IMR-90 (cell line): ENCODE data around the gene DCHS2. TPM values are rescaled to one million over a fixed set of nuclear protein-coding genes. Genes with fewer than 3 reads are reported as not detected.

Source experiments
- ATAC-seq: fragments of 200-7000 bp; cut with Tn5 transposase; 2 replicates; pipeline ENCODE4 v1.9.1; 2020; ENCODE audit warnings: low read depth, mild to moderate bottlenecking, moderate library complexity
- BruUV-seq: library from RNA; stranded (reverse); fragments of 400-500 nt; replicated peaks from 2 replicates; lab custom pipeline; 2021; lab: Mats Ljungman, UMichigan
- CTCF ChIA-PET: fragments of 300-600 bp; formaldehyde crosslinking; extraction: SDS; loops from one replicate; lab custom pipeline; 2021; ENCODE audit warnings: antibody characterized with exemption; lab: Yijun Ruan, JAX
- POLR2A ChIA-PET: fragments of 300-600 bp; sonication (Branson Sonifier 250); formaldehyde crosslinking; loops from one replicate; lab custom pipeline; 2022; ENCODE audit warnings: antibody characterized with exemption; ENCODE audit not compliant: unreplicated experiment; lab: Charles Lee
- DNase-seq: peaks from one replicate; pipeline ENCODE4 v3.0.0; 2013
- H2AFZ ChIP-seq: replicated peaks from 2 replicates; pipeline ENCODE3; 2013; ENCODE audit warnings: low read length, mild to moderate bottlenecking; ENCODE audit not compliant: poor library complexity
- H2AK5ac ChIP-seq: 2 replicates; pipeline ENCODE4 v1.6.1; 2013; ENCODE audit warnings: low read depth, low read length, inconsistent platforms
- H2AK9ac ChIP-seq: replicated peaks from 2 replicates; pipeline ENCODE3; 2013; ENCODE audit warnings: mild to moderate bottlenecking, low read depth, low read length, moderate library complexity; ENCODE audit not compliant: poor library complexity
- H2BK120ac ChIP-seq: 2 replicates; pipeline ENCODE4 v1.6.1; 2013; ENCODE audit warnings: low read depth, low read length, inconsistent platforms
- H2BK15ac ChIP-seq: 3 replicates; pipeline ENCODE4 v1.6.1; 2013; ENCODE audit warnings: low read depth, low read length, inconsistent platforms
- H2BK20ac ChIP-seq: 2 replicates; pipeline ENCODE4 v1.6.1; 2013; ENCODE audit warnings: low read depth, mild to moderate bottlenecking, inconsistent platforms, low read length, moderate library complexity
- H2BK5ac ChIP-seq: 2 replicates; pipeline ENCODE4 v1.6.1; 2013; ENCODE audit warnings: mild to moderate bottlenecking, low read depth, low read length, inconsistent platforms; ENCODE audit not compliant: poor library complexity, severe bottlenecking
- H3K14ac ChIP-seq: replicated peaks from 2 replicates; pipeline ENCODE4 v1.6.1; 2013; ENCODE audit warnings: low read depth, low read length, inconsistent platforms
- H3K18ac ChIP-seq: 2 replicates; pipeline ENCODE4 v1.6.1; 2013; ENCODE audit warnings: low read depth, low read length, control low read depth
- H3K23ac ChIP-seq: 2 replicates; pipeline ENCODE4 v1.6.1; 2013; ENCODE audit warnings: low read depth, low read length, inconsistent platforms
- H3K27ac ChIP-seq: 2 replicates; pipeline ENCODE4 v1.5.1; 2013; ENCODE audit warnings: mild to moderate bottlenecking, control low read depth, low read length; ENCODE audit not compliant: insufficient read depth
- H3K27me3 ChIP-seq: 2 replicates; pipeline ENCODE4 v1.6.1; 2013; ENCODE audit warnings: low read length; ENCODE audit not compliant: control insufficient read depth, insufficient read depth
- H3K36me3 ChIP-seq: 2 replicates; pipeline ENCODE4 v1.6.1; 2013; ENCODE audit warnings: low read length, mixed read lengths; ENCODE audit not compliant: control insufficient read depth, insufficient read depth
- H3K4ac ChIP-seq: 2 replicates; pipeline ENCODE4 v1.6.1; 2013; ENCODE audit warnings: low read depth, low read length, inconsistent platforms
- H3K4me1 ChIP-seq: 2 replicates; pipeline ENCODE4 v1.6.1; 2013; ENCODE audit warnings: low read length, mixed read lengths; ENCODE audit not compliant: control insufficient read depth, insufficient read depth
- H3K4me2 ChIP-seq: 2 replicates; pipeline ENCODE4 v1.6.1; 2013; ENCODE audit warnings: low read depth, mild to moderate bottlenecking, control low read depth, low read length, moderate library complexity
- H3K4me3 ChIP-seq: 2 replicates; pipeline ENCODE4 v1.5.1; 2013; ENCODE audit warnings: low read depth, mild to moderate bottlenecking, control low read depth, low read length, moderate library complexity; ENCODE audit not compliant: insufficient read depth
- H3K56ac ChIP-seq: 2 replicates; pipeline ENCODE4 v1.6.1; 2013; ENCODE audit warnings: low read length, inconsistent platforms; ENCODE audit not compliant: insufficient read depth; ENCODE audit errors: extremely low read depth
- H3K79me1 ChIP-seq, 2 experiments: 2 replicates each; pipeline ENCODE4 v1.6.1; 2013; ENCODE audit warnings: low read length in 2 of 2, inconsistent platforms in 1 of 2, low read depth in 1 of 2
- H3K9ac ChIP-seq: 2 replicates; pipeline ENCODE4 v1.6.1; 2013; ENCODE audit warnings: low read depth, low read length, control low read depth
- H3K9me1 ChIP-seq: 2 replicates; pipeline ENCODE4 v1.6.1; 2013; ENCODE audit warnings: low read length, inconsistent platforms; ENCODE audit not compliant: insufficient read depth
- H3K9me3 ChIP-seq: 2 replicates; pipeline ENCODE4 v1.6.1; 2013; ENCODE audit warnings: low read length; ENCODE audit not compliant: control insufficient read depth, insufficient read depth
- H4K20me1 ChIP-seq: 2 replicates; pipeline ENCODE4 v1.6.1; 2013; ENCODE audit warnings: low read length, inconsistent platforms; ENCODE audit not compliant: insufficient read depth
- H4K5ac ChIP-seq: 2 replicates; pipeline ENCODE4 v1.6.1; 2013; ENCODE audit warnings: mild to moderate bottlenecking, low read depth, low read length, control low read depth
- H4K8ac ChIP-seq, 2 experiments: 2 replicates each; pipeline ENCODE4 v1.6.1; 2013; ENCODE audit warnings: low read depth in 2 of 2, low read length in 2 of 2, control low read depth in 1 of 2, inconsistent platforms in 1 of 2
- H4K91ac ChIP-seq: 2 replicates; pipeline ENCODE4 v1.6.1; 2013; ENCODE audit warnings: low read depth, low read length, inconsistent platforms; ENCODE audit not compliant: insufficient read depth
- BHLHE40 ChIP-seq: fragments of 150-350 bp; IDR thresholded peaks from 2 replicates; pipeline ENCODE4 v1.6.1; 2016; ENCODE audit warnings: mild to moderate bottlenecking, low read depth, low read length
- CEBPB ChIP-seq: IDR thresholded peaks from 2 replicates; pipeline ENCODE4 v1.6.1; 2012; ENCODE audit warnings: low read depth, low read length, improper control_type of control experiment
- CHD1 ChIP-seq: IDR thresholded peaks from 2 replicates; pipeline ENCODE4 v1.6.1; 2012; ENCODE audit warnings: low read depth, low read length, improper control_type of control experiment
- FOS ChIP-seq: fragments of 150-350 bp; IDR thresholded peaks from 2 replicates; pipeline ENCODE4 v1.6.1; 2016; ENCODE audit warnings: low read depth, low read length
- MAFK ChIP-seq: IDR thresholded peaks from 2 replicates; pipeline ENCODE4 v1.6.1; 2012; ENCODE audit warnings: low read depth, low read length, improper control_type of control experiment
- MAZ ChIP-seq: IDR thresholded peaks from 2 replicates; pipeline ENCODE4 v1.6.1; 2012; ENCODE audit warnings: low read depth, mild to moderate bottlenecking, low read length, improper control_type of control experiment, moderate library complexity, borderline replicate concordance
- MXI1 ChIP-seq: IDR thresholded peaks from 2 replicates; pipeline ENCODE4 v1.6.1; 2012; ENCODE audit warnings: low read depth, mild to moderate bottlenecking, low read length, moderate library complexity, borderline replicate concordance
- NFE2L2 ChIP-seq: fragments of 150-350 bp; IDR thresholded peaks from 2 replicates; pipeline ENCODE4 v1.6.1; 2016; ENCODE audit warnings: low read depth, mild to moderate bottlenecking, low read length
- POLR2A ChIP-seq: IDR thresholded peaks from 2 replicates; pipeline ENCODE4 v1.6.1; 2012; ENCODE audit warnings: mild to moderate bottlenecking, low read depth, low read length
- RAD21 ChIP-seq: IDR thresholded peaks from 2 replicates; pipeline ENCODE4 v1.6.1; 2012; ENCODE audit warnings: low read length, improper control_type of control experiment
- RCOR1 ChIP-seq: IDR thresholded peaks from 2 replicates; pipeline ENCODE4 v1.6.1; 2012; ENCODE audit warnings: mild to moderate bottlenecking, low read length, improper control_type of control experiment; ENCODE audit not compliant: insufficient replicate concordance
- RFX5 ChIP-seq: IDR thresholded peaks from 2 replicates; pipeline ENCODE4 v1.8.0; 2012; ENCODE audit warnings: low read depth, mild to moderate bottlenecking, low read length, moderate library complexity
- SMC3 ChIP-seq: fragments of 150-350 bp; IDR thresholded peaks from 2 replicates; pipeline ENCODE4 v1.6.1; 2016; ENCODE audit warnings: low read depth, mild to moderate bottlenecking, antibody characterized with exemption, low read length, moderate library complexity
- WGBS, 2 experiments: methylation state at CpG; one replicate each; pipeline versions ENCODE4 v1.1.5 to v1.1.7; 2013; ENCODE audit warnings: missing lambda C conversion rate in 2 of 2; ENCODE audit not compliant: insufficient read length in 1 of 2; ENCODE audit errors: extremely low coverage in 2 of 2; 5-methylcytosine and 5-hydroxymethylcytosine counted together
- dilution Hi-C: fragments of 300-500 bp; cut with HindIII; formaldehyde crosslinking; loops from one replicate; pipeline ENCODE4 v1.14.3; 2018; ENCODE audit warnings: low sequenced_read_pairs; ENCODE audit not compliant: unreplicated experiment
- in situ Hi-C: fragments of 300-500 bp; cut with MboI; formaldehyde crosslinking; loops from 3 replicates; pipeline ENCODE4 v1.14.3; 2019; ENCODE audit warnings: low sequenced_read_pairs, inconsistent platforms, mixed read lengths
- intact Hi-C: fragments of 100-400 bp; cut with micrococcal nuclease; formaldehyde crosslinking; loops from 2 replicates; pipeline ENCODE4 v1.10.0; 2022
- polyA plus RNA-seq, 3 experiments: library from polyadenylated mRNA; depleted of rRNA; stranded (reverse); fragments of >200 nt; gene quantifications; 2 replicates each; pipeline ENCODE4 v1.2.3, GENCODE V29; 2012; ENCODE audit warnings: low replicate concordance in 1 of 3
- total RNA-seq: library from RNA; depleted of rRNA; stranded (reverse); fragments of >200 nt; gene quantifications from 2 replicates; pipeline ENCODE4 v1.2.3, GENCODE V29; 2012
- TF ChIP-seq, protein P1 (sequence below): conservative IDR thresholded peaks from 2 replicates; pipeline ENCODE4 v1.5.1; 2012; ENCODE audit warnings: mild to moderate bottlenecking, low read depth, low read length, improper control_type of control experiment
- TF ChIP-seq, protein P2 (sequence below): fragments of 150-350 bp; IDR thresholded peaks from 2 replicates; pipeline ENCODE4 v1.6.1; 2016; ENCODE audit warnings: low read depth, mild to moderate bottlenecking, low read length, moderate library complexity, borderline replicate concordance
- TF ChIP-seq, protein P3 (sequence below): fragments of 150-350 bp; IDR thresholded peaks from 2 replicates; pipeline ENCODE4 v1.6.1; 2017; ENCODE audit warnings: mild to moderate bottlenecking, antibody characterized with exemption, low read length, low read depth

DCHS2 gene
- total and polyA plus RNA-seq, 2 of the 4 experiments (the other 2 are of a cell fraction), result not detected

DNA sequence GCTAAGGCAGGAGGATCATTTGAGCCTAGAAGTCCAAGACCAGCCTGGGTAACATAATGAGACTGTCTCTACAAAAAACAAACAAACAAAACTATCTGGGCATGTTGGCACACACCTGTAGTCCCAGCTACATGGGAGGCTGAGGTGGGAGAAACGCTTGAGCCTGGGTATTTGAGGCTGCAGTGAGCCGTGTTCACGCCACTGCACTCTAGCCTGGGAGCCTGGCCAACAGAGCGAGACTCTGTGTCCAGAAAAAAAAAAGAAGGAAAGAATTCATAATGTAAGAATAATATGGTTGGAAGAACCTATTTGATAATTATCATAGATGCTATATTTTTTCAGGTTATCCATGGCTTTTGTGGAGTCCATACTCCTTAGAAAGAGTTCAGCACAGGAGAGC lies 26.0 kb upstream of the DCHS2 start:
- H2AFZ ChIP-seq, result no peak overlapping the region
- ChIA-PET CTCF (interaction anchor here (0.6 to 1.5 kb wide), 2 partner anchors 11 to 28 kb away, joined by 3 to 5 read pairs; no protein-coding TSS in a partner anchor), POLR2A (no interaction called here)
- intact Hi-C loops (no loop called here), in situ Hi-C loops (no loop called here), dilution Hi-C loops (no loop called here)
- H2BK120ac ChIP-seq, result no peak overlapping the region
- no CpG with 5 or more reads among the region's 4 CpGs for WGBS, 2 experiments
- no peak overlapping the region for H2AK9ac ChIP-seq
- no peak overlapping the region for H3K4ac ChIP-seq
- ATAC-seq (no peak), DNase-seq (no peak)
- no peaks in the 10 kb centered on the region for H3K36me3 ChIP-seq
- no peak overlapping the region for H3K23ac ChIP-seq
- no peaks in the 10 kb centered on the region for H4K20me1 ChIP-seq
- no peak overlapping the region for H3K27ac ChIP-seq
- no peaks in the 10 kb centered on the region for H3K9me3 ChIP-seq
- no peak overlapping the region for H2AK5ac ChIP-seq
- TF ChIP-seq MAZ, result no peak
- TF ChIP-seq MAFK, result no peak
- no peak for TF ChIP-seq RFX5
- TF ChIP-seq NFE2L2, result no peak
- TF ChIP-seq POLR2A, result no peak
- TF ChIP-seq FOS, result no peak
- no peak for TF ChIP-seq CEBPB
- TF ChIP-seq, protein P1, sequence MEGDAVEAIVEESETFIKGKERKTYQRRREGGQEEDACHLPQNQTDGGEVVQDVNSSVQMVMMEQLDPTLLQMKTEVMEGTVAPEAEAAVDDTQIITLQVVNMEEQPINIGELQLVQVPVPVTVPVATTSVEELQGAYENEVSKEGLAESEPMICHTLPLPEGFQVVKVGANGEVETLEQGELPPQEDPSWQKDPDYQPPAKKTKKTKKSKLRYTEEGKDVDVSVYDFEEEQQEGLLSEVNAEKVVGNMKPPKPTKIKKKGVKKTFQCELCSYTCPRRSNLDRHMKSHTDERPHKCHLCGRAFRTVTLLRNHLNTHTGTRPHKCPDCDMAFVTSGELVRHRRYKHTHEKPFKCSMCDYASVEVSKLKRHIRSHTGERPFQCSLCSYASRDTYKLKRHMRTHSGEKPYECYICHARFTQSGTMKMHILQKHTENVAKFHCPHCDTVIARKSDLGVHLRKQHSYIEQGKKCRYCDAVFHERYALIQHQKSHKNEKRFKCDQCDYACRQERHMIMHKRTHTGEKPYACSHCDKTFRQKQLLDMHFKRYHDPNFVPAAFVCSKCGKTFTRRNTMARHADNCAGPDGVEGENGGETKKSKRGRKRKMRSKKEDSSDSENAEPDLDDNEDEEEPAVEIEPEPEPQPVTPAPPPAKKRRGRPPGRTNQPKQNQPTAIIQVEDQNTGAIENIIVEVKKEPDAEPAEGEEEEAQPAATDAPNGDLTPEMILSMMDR, result no peak
- no peak for TF ChIP-seq RAD21
- TF ChIP-seq MXI1, result no peak
- no peak for TF ChIP-seq RCOR1
- TF ChIP-seq BHLHE40, result no peak
- TF ChIP-seq SMC3, result no peak
- no peak for TF ChIP-seq CHD1
- TF ChIP-seq, protein P2, sequence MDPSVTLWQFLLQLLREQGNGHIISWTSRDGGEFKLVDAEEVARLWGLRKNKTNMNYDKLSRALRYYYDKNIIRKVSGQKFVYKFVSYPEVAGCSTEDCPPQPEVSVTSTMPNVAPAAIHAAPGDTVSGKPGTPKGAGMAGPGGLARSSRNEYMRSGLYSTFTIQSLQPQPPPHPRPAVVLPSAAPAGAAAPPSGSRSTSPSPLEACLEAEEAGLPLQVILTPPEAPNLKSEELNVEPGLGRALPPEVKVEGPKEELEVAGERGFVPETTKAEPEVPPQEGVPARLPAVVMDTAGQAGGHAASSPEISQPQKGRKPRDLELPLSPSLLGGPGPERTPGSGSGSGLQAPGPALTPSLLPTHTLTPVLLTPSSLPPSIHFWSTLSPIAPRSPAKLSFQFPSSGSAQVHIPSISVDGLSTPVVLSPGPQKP, result no peak
- TF ChIP-seq, protein P3, sequence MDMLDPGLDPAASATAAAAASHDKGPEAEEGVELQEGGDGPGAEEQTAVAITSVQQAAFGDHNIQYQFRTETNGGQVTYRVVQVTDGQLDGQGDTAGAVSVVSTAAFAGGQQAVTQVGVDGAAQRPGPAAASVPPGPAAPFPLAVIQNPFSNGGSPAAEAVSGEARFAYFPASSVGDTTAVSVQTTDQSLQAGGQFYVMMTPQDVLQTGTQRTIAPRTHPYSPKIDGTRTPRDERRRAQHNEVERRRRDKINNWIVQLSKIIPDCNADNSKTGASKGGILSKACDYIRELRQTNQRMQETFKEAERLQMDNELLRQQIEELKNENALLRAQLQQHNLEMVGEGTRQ, result no peak
- H3K18ac ChIP-seq, result no peak overlapping the region
- peaks cover 4% of the 10 kb centered on the region; the same call in 1 of the 2 replicates for H3K27me3 ChIP-seq
- H3K14ac ChIP-seq, result no peak overlapping the region
- H4K91ac ChIP-seq, result no peak overlapping the region
- H3K4me3 ChIP-seq, result no peak overlapping the region
- no peak overlapping the region for H4K5ac ChIP-seq
- no peak overlapping the region for H2BK5ac ChIP-seq
- H3K9ac ChIP-seq, result no peak overlapping the region
- H3K4me2 ChIP-seq, result no peak overlapping the region
- H3K9me1 ChIP-seq, result no peaks in the 10 kb centered on the region
- H3K4me1 ChIP-seq, result peaks cover 3% of the 10 kb centered on the region; the same call in 1 of the 2 replicates
- no TSS peak for BruUV-seq
- no peak overlapping the region for H2BK15ac ChIP-seq
- no peaks in the 10 kb centered on the region for H3K79me1 ChIP-seq
- H3K56ac ChIP-seq, result no peak overlapping the region
- H4K8ac ChIP-seq, result no peak overlapping the region
- no peak overlapping the region for H2BK20ac ChIP-seq
